Mucosa of rectum (tissue), 2 donors: ENCODE results near the gene ZNF277.
"Not testable (repeated sequence)": the region's sequence is repeated elsewhere in the genome, so short reads cannot be mapped to it uniquely, and the experiment has no call there.

Experiments used
- H3K27ac ChIP-seq, 2 donors: one replicate each; pipeline ENCODE4 v1.7.0; 2013; ENCODE audit warnings: inconsistent platforms in 2 of 2, low read depth in 2 of 2, low read length in 2 of 2
- H3K27me3 ChIP-seq, 2 donors: one replicate each; pipeline ENCODE4 v1.7.0; 2013; ENCODE audit warnings: low read length in 2 of 2; ENCODE audit not compliant: control insufficient read depth in 2 of 2, insufficient read depth in 2 of 2
- H3K36me3 ChIP-seq, 2 donors: one replicate each; pipeline ENCODE4 v1.7.0; 2013; ENCODE audit warnings: low read length in 2 of 2; ENCODE audit not compliant: control insufficient read depth in 2 of 2, insufficient read depth in 2 of 2
- H3K4me1 ChIP-seq, 2 donors: one replicate each; pipeline ENCODE4 v1.7.0; 2013; ENCODE audit warnings: low read length in 2 of 2, mild to moderate bottlenecking in 1 of 2; ENCODE audit not compliant: control insufficient read depth in 2 of 2, insufficient read depth in 2 of 2
- H3K4me3 ChIP-seq, 2 donors: one replicate each; pipeline ENCODE4 v1.7.0; 2013; ENCODE audit warnings: low read length in 2 of 2
- H3K9ac ChIP-seq, 2 donors: one replicate each; pipeline ENCODE4 v1.7.0; 2013; ENCODE audit warnings: low read length in 2 of 2, low read depth in 1 of 2, mild to moderate bottlenecking in 1 of 2
- H3K9me3 ChIP-seq, 2 donors: one replicate each; pipeline ENCODE4 v1.7.0; 2013; ENCODE audit warnings: low read length in 2 of 2; ENCODE audit not compliant: control insufficient read depth in 2 of 2
- donor health status: healthy.
- donor health status: Normal muscosa, but diverticular disease.

Gene ZNF277

DNA sequence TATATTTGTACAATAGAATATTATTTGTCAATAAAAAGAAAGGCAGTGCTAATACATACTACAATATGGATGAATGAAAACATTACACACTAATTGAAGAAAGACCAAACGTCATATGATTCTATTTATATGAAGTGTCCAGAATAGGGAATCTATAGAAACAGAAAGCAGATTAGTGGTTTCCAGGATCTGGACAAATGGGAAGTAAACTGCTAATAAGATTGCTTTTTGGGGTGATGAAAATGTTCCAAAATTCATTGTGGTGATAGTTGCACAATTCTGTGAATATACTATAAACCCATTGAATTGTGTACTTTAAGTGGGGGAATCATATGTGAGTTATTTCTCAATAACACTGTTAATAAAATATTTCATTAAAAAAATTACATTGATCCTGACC is 165.6 kb downstream of the ZNF277 start:
- no peak overlapping the region for H3K27ac ChIP-seq
- no peak overlapping the region for H3K4me3 ChIP-seq
- no peaks in the 10 kb centered on the region for H3K9me3 ChIP-seq

DNA sequence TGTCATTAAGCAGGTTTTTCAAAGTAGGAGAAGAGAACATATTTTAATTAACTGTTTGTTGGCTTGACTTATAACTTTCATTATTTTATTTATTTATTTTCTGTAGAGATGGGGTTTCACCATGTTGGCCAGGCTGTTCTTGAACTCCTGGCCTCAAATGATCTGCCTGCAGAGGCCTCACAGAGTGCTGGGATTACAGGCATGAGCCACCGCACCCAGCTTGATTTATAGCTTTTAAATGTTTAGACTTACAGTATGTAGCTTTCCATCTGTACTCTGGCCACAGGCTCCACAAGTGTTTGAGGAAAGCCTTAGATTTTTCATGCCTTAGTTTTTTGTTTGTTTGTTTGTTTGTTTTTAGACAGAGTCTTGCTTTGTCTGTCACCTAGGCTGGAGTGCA is 171.1 kb downstream of the ZNF277 start:
- Histone ChIP-seq H3K4me3 (no peak overlapping the region), H3K36me3 (no peaks in the 10 kb centered on the region), H3K9ac (no peak overlapping the region), H3K27ac (no peak overlapping the region), H3K4me1 (no peaks in the 10 kb centered on the region), H3K9me3 (no peaks in the 10 kb centered on the region), H3K27me3 (peaks cover 0 to 4% of the 10 kb centered on the region in 2 donors)

More for the DNA sequence above, 165.6 kb downstream of the ZNF277 start:
- Histone ChIP-seq H3K9ac (no peak overlapping the region), H3K27me3 (no peaks in the 10 kb centered on the region), H3K4me1 (no peaks in the 10 kb centered on the region), H3K36me3 (no peaks in the 10 kb centered on the region)

DNA sequence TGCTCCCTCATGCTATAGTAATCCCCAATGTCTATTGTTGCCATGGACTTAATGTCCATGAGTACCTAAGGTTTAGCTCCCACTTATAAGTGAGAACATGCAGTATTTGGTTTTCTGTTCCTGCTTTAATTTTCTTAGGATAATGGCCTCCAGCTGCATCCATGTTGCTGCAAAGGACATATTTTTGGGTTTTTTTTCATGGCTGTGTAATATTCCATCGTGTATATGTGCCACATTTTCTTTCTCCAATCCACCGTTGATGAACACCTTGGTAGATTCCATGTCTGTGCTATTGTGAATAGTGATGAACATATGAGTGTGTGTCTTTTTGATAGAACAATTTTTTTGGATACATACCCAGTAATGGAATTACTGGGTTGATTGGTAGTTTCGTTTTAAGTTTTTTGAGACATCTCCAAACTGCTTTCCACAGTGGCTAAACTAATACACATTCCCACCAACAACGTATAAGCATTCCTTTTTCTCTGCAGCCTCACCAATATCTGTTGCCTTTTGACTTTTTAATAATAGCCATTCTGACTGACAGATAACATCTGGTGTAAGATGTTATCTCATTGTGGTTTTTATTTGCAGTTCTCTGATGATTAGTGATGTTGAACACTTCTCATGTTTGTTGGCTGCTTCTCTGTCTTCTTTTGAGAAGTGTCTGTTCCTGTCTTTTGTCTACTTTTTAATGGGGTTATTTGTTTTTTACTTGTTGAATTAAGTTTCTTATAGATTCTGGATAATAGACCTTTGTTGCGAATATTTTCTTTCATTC is 175.0 kb downstream of the ZNF277 start:
- peaks cover 0 to 4% of the 10 kb centered on the region in 2 donors for H3K27me3 ChIP-seq
- no peak overlapping the region for H3K4me3 ChIP-seq
- H3K9ac ChIP-seq = no peak overlapping the region
- no peaks in the 10 kb centered on the region for H3K36me3 ChIP-seq
- H3K27ac ChIP-seq = no peak overlapping the region
- no peaks in the 10 kb centered on the region for H3K9me3 ChIP-seq
- no peaks in the 10 kb centered on the region for H3K4me1 ChIP-seq

DNA sequence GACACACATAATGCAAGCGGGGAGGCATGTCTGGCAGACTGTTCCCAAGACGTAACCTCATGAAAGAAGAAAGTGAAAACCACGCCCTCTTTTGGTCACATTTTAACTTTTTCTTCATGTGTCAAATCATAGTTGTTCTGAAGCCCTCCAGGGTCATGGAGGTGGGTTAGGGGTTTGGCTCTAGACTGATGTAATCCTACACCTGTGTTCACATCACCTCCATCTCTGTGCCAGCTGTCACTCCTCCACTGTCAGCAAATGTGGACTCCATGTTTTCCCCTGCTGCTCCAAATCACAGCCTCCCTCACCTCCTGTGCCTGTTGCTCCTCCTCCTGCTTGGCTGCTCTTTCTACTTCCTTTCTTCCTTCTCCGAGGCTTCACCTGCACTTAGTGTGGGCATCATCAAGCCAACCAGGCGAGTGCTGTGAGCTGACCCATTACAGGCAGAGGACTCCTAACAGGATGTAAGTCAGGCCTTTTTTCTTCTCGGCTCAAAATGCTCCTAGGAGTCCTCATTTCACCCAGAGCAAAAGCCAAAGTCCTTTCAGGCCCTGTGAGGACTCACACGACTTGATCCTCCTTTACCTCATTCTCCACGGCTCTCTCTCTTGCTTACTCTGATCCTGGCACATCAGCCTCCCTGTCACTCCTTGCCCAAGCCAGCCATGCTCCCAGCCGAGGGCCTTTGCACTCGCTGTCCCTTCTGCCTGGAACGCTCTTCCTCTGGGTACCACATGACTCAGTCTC is 177.3 kb downstream of the ZNF277 start:
- Histone ChIP-seq H3K9me3 (no peaks in the 10 kb centered on the region), H3K36me3 (no peaks in the 10 kb centered on the region), H3K27ac (no peak overlapping the region), H3K4me1 (no peaks in the 10 kb centered on the region), H3K9ac (no peak overlapping the region), H3K27me3 (peaks cover 0 to 2% of the 10 kb centered on the region in 2 donors), H3K4me3 (no peak overlapping the region)

DNA sequence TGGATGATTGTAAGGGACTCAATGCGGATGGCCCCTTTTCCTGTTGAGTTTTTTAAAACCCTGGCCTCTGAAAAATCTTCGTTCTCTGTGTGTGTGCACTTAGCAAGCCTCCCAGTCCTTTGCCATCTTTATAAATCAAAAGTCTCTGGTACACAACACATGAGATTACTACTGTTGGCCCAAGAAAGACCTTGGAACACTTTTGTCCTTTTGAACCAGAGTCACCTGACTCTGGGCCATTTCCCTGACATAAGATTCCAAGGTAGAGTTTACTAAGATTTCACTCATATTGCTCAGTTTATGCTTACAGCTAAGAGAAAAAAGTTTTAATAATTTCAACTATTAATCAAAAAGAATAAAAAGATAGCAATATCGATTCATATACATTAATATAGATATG is 179.0 kb downstream of the ZNF277 start:
- no peaks in the 10 kb centered on the region for H3K27me3 ChIP-seq
- H3K4me3 ChIP-seq = no peak overlapping the region
- no peaks in the 10 kb centered on the region for H3K36me3 ChIP-seq
- no peaks in the 10 kb centered on the region for H3K9me3 ChIP-seq
- no peak overlapping the region for H3K9ac ChIP-seq
- no peaks in the 10 kb centered on the region for H3K4me1 ChIP-seq
- H3K27ac ChIP-seq = no peak overlapping the region

DNA sequence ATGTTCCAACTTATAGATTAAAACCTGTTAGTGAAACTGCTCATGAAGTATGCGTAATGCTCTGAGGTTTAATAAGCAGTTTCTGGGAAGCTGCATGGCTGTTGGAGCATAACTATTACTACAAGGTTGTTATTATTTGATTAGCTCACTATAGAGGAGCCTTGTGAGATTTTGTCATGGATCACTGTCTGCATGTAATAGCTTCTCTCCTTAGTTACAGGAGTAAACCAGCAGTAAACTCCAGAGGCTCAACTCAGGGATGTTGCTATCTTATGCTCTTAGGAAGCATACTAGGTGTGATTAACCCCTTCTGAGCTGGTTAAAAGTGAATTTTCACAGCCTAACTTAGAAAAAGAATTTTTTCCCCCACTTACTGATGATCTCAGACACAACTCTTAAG is 180.1 kb downstream of the ZNF277 start:
- no peak overlapping the region for H3K4me3 ChIP-seq
- H3K27ac ChIP-seq = no peak overlapping the region
- no peaks in the 10 kb centered on the region for H3K36me3 ChIP-seq
- no peaks in the 10 kb centered on the region for H3K9me3 ChIP-seq
- no peaks in the 10 kb centered on the region for H3K4me1 ChIP-seq
- H3K9ac ChIP-seq = no peak overlapping the region
- H3K27me3 ChIP-seq = no peaks in the 10 kb centered on the region

DNA sequence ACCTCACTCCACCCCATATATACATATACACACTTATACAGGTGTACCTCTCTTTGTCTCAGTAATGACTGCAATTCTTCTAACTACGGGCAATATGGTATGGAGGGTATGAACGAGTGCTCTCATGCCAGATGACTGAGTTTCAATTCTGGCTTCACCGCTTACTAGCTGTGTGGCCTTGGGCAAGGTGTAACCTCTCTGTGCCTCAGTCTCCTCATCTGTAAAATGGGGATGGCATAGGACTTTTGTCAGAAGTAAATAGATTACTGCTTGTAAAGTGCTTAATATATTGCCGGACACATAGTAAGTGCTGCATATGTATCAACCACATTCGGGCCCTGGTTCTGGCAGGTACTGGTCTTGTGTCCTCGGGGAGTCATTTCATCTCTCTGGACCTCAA is 183.7 kb downstream of the ZNF277 start:
- Histone ChIP-seq H3K4me1 (no peaks in the 10 kb centered on the region), H3K27ac (no peak overlapping the region), H3K27me3 (no peaks in the 10 kb centered on the region), H3K36me3 (no peaks in the 10 kb centered on the region), H3K4me3 (no peak overlapping the region), H3K9me3 (no peaks in the 10 kb centered on the region), H3K9ac (no peak overlapping the region)

DNA sequence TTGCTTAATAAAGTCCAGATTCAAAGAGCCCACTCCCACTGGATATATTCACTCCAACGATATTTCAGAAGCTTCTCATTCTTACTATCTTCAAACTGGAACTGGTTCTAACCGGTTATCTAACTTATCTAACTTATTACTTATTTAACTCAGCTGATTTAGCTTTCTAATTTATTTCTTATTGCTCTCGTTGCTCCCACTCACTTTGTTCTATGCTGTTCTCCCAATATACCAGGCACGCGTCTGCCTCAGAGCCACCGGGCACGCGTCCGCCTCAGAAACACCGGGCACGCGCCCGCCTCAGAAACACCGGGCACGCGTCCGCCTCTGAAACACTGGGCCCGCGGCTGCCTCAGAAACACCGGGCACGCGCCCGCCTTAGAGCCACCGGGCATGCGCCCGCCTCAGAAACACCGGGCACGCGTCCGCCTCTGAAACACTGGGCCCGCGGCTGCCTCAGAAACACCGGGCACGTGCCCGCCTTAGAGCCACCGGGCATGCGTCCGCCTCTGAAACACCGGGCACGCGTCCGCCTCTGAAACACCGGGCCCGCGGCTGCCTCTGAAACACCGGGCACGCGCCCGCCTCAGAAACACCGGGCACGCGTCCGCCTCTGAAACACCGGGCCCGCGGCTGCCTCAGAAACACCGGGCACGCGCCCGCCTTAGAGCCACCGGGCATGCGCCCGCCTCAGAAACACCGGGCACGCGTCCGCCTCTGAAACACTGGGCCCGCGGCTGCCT is 184.8 kb downstream of the ZNF277 start:
- H3K27me3 ChIP-seq, H3K9me3 ChIP-seq, H3K4me1 ChIP-seq, H3K36me3 ChIP-seq, H3K9ac ChIP-seq: not testable (repeated sequence)
- Histone ChIP-seq H3K4me3 (peak overlapping the region in 1 of 2 donors; percentile 70), H3K27ac (peak overlapping the region; percentile 38 to 58)

DNA sequence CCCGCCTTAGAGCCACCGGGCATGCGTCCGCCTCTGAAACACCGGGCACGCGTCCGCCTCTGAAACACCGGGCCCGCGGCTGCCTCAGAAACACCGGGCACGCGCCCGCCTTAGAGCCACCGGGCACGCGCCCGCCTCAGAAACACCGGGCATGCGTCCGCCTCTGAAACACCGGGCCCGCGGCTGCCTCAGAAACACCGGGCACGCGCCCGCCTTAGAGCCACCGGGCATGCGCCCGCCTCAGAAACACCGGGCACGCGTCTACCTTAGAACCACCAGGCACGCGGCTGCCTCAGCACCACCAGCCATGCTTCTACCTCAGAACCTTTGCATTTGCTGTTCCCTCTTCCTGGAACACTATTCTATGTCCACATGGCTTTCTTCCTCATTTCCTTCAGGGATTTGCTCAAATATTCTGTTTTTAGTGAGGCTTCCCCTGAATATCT is 185.4 kb downstream of the ZNF277 start:
- not testable (repeated sequence) for H3K4me1 ChIP-seq, H3K9me3 ChIP-seq, H3K27me3 ChIP-seq, H3K36me3 ChIP-seq
- Histone ChIP-seq H3K27ac (peak overlapping the region; percentile 38 to 58), H3K4me3 (peak overlapping the region; percentile 55 to 76), H3K9ac (peak overlapping the region; percentile 15 to 50)
